Measurements from ENCODE around the gene ZNF766.

ZNF766 gene

DNA sequence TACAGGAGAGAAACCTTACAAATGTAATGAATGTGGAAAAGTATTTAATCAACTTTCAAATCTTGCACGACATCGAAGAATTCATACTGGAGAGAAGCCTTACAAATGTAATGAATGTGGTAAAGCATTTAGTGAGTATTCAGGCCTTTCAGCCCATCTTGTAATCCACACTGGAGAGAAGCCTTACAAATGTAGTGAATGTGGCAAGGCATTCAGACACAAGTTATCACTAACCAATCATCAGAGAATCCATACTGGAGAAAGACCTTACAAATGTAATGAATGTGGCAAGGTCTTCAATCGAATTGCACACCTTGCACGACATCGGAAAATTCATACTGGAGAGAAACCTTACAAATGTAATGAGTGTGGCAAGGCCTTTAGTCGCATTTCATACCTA lies 53.0 kb downstream of the ZNF766 start:
- TF ChIP-seq TCF4 (CRISPR knock-in tag; IDR thresholded peaks at IDR 0.05; ENCODE audit: borderline replicate concordance) (no peak), RARB (CRISPR knock-in tag; IDR thresholded peaks at IDR 0.05) (no peak), ZFP30 (CRISPR knock-in tag; IDR thresholded peaks at IDR 0.05) (no peak), ZNF70 (CRISPR knock-in tag; IDR thresholded peaks at IDR 0.05) (no peak), ZNF8 (CRISPR knock-in tag; IDR thresholded peaks at IDR 0.05) (no peak), SNAI2 (CRISPR knock-in tag; IDR thresholded peaks at IDR 0.05) (no peak)
- TF ChIP-seq, protein P1, sequence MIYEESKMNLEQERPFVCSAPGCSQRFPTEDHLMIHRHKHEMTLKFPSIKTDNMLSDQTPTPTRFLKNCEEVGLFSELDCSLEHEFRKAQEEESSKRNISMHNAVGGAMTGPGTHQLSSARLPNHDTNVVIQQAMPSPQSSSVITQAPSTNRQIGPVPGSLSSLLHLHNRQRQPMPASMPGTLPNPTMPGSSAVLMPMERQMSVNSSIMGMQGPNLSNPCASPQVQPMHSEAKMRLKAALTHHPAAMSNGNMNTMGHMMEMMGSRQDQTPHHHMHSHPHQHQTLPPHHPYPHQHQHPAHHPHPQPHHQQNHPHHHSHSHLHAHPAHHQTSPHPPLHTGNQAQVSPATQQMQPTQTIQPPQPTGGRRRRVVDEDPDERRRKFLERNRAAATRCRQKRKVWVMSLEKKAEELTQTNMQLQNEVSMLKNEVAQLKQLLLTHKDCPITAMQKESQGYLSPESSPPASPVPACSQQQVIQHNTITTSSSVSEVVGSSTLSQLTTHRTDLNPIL (CRISPR knock-in tag; IDR thresholded peaks at IDR 0.05; ENCODE audit: low read depth): no peak
- TF ChIP-seq, protein P2, sequence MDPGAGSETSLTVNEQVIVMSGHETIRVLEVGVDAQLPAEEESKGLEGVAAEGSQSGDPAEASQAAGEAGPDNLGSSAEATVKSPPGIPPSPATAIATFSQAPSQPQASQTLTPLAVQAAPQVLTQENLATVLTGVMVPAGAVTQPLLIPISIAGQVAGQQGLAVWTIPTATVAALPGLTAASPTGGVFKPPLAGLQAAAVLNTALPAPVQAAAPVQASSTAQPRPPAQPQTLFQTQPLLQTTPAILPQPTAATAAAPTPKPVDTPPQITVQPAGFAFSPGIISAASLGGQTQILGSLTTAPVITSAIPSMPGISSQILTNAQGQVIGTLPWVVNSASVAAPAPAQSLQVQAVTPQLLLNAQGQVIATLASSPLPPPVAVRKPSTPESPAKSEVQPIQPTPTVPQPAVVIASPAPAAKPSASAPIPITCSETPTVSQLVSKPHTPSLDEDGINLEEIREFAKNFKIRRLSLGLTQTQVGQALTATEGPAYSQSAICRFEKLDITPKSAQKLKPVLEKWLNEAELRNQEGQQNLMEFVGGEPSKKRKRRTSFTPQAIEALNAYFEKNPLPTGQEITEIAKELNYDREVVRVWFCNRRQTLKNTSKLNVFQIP (CRISPR knock-in tag; IDR thresholded peaks at IDR 0.05; ENCODE audit: borderline replicate concordance, low read depth): no peak
- ATAC-seq: no peak

GRCh38 chr19:52331757-52332156 lies 62.4 kb downstream of the ZNF766 start:
- no peak for ATAC-seq

GRCh38 chr19:52335768-52336116 lies 66.4 kb downstream of the ZNF766 start:
- peak; percentile 33; the same call in 2 of the 3 replicates for ATAC-seq
- TF ChIP-seq PATZ1 (CRISPR knock-in tag; IDR thresholded peaks at IDR 0.05; ENCODE audit: borderline replicate concordance) (no peak), ZNF8 (CRISPR knock-in tag; IDR thresholded peaks at IDR 0.05) (no peak), ISL1 (CRISPR knock-in tag; IDR thresholded peaks at IDR 0.05) (no peak), TCF4 (CRISPR knock-in tag; IDR thresholded peaks at IDR 0.05; ENCODE audit: borderline replicate concordance) (no peak), RARB (CRISPR knock-in tag; IDR thresholded peaks at IDR 0.05) (no peak), TSHZ2 (CRISPR knock-in tag; IDR thresholded peaks at IDR 0.05) (no peak), ESRRG (CRISPR knock-in tag; IDR thresholded peaks at IDR 0.05) (no peak), BACH2 (CRISPR knock-in tag; IDR thresholded peaks at IDR 0.05; ENCODE audit: borderline replicate concordance) (no peak), PPARA (CRISPR knock-in tag; IDR thresholded peaks at IDR 0.05; ENCODE audit: borderline replicate concordance) (no peak), ZFP30 (CRISPR knock-in tag; IDR thresholded peaks at IDR 0.05) (no peak), ZNF565 (CRISPR knock-in tag; conservative IDR thresholded peaks at IDR 0.05; ENCODE audit: low read depth) (no peak), CSDC2 (CRISPR knock-in tag; IDR thresholded peaks at IDR 0.05) (no peak), ZC3H10 (CRISPR knock-in tag; IDR thresholded peaks at IDR 0.05) (no peak), GLIS3 (CRISPR knock-in tag; IDR thresholded peaks at IDR 0.05) (no peak), SNAI2 (CRISPR knock-in tag; IDR thresholded peaks at IDR 0.05) (no peak), OSR1 (CRISPR knock-in tag; IDR thresholded peaks at IDR 0.05) (no peak), ZNF70 (CRISPR knock-in tag; IDR thresholded peaks at IDR 0.05) (no peak), TOX (CRISPR knock-in tag; IDR thresholded peaks at IDR 0.05; ENCODE audit: borderline replicate concordance) (no peak)
- TF ChIP-seq, protein P3, sequence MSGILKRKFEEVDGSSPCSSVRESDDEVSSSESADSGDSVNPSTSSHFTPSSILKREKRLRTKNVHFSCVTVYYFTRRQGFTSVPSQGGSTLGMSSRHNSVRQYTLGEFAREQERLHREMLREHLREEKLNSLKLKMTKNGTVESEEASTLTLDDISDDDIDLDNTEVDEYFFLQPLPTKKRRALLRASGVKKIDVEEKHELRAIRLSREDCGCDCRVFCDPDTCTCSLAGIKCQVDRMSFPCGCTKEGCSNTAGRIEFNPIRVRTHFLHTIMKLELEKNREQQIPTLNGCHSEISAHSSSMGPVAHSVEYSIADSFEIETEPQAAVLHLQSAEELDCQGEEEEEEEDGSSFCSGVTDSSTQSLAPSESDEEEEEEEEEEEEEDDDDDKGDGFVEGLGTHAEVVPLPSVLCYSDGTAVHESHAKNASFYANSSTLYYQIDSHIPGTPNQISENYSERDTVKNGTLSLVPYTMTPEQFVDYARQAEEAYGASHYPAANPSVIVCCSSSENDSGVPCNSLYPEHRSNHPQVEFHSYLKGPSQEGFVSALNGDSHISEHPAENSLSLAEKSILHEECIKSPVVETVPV (CRISPR knock-in tag; IDR thresholded peaks at IDR 0.05): no peak
- TF ChIP-seq, protein P1 (CRISPR knock-in tag; IDR thresholded peaks at IDR 0.05; ENCODE audit: low read depth): no peak

More at GRCh38 chr19:52331757-52332156, 62.4 kb downstream of the ZNF766 start:
- TF ChIP-seq ZFP30 (CRISPR knock-in tag; IDR thresholded peaks at IDR 0.05): no peak

All from SK-N-SH treated with all-trans-retinoic acid at 6 μM for 48 hours (cell line).